ENCODE measurements around the gene MSANTD2. TPM values are rescaled to one million over a fixed set of nuclear protein-coding genes. Genes with fewer than 3 reads are reported as not detected.

MSANTD2 gene
- polyA plus RNA-seq, 2 of the 4 experiments (the other 2 are of a cell fraction) = 5.6 to 6.4 TPM

DNA sequence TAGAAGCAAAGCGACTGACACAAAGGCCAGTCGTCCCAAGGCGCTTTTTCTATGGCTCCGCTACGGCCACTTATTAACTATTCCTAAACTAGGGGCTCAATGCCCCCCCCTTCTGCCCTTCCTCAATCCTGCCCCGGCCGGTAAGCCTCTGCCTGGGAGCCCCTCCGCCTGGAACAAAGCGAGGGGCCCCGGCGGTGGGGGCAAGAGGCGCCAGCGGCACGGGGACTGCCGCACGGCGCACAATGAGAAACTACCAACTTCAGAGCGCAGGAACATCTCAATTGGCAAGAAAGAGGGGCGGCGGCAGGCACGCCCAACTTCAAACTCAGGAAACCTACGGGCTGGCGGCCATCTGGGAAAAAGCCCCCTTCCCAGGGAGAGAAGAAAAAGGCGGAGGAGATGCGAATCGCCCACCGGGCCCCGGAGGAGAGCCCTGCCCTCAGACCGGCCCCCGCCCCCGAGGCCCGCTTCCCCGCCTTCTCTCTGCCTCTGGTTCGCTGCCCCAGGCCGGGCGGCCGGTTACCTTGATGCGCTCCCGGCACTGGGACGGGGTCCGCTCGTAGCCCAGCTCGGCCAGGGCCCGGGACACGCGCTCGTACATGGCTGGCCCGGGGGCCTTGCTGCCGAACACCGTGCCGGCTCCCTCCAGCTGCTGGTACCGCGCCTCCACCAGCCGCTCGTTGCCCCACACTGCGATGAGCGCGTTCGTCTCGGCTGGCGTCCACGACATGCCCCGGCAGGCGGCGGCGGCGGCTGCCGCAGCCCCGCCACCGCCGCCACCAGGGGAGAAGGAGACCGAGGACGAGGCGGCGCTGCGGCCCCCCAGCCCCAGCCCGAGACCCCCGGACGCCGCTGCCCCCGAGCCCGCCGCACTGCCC, 619 bp downstream of the MSANTD2 start:
- CTCF ChIA-PET = interaction anchor here (1.0 to 4.1 kb wide), 10 partner anchors 27 to 131 kb away, joined by 3 to 16 read pairs (median 8); partner anchors contain the start of gene ESAM
- TF ChIP-seq HOXB5 (CRISPR knock-in tag; IDR thresholded peaks at IDR 0.05) (no peak), POLR2AphosphoS2 (conservative IDR thresholded peaks at IDR 0.05; ENCODE audit: low read length) (no peak), BHLHE40 (IDR thresholded peaks at IDR 0.05; ENCODE audit: low read depth, low read length) (no peak)
- peak overlapping the region; percentile 100 for H3K4me3 ChIP-seq
- H3K4me2 ChIP-seq = peak overlapping the region; percentile 99
- FAIRE-seq (no peak), ATAC-seq (peak; percentile 65 to 68), DNase-seq (ENCODE audit: low read depth in 1 of 2, low spot score in 1 of 2) (peak in 1 of 2 experiments; percentile 13)
- no peaks in the 10 kb centered on the region for H3K9me3 ChIP-seq
- POLR2A ChIA-PET = interaction anchor here (0.7 to 2.1 kb wide), 9 partner anchors 14 to 1508 kb away, joined by 3 to 14 read pairs (median 4); partner anchors contain the start of gene TBRG1
- peaks cover 15% of the 10 kb centered on the region; the same call in 2 of the 3 replicates for H3K4me1 ChIP-seq
- H3K27ac ChIP-seq = peak overlapping the region; percentile 99 to 100
- WGBS (ENCODE audit: missing lambda C conversion rate) = 36% methylated on average over 5 of the region's 83 CpGs

DNA sequence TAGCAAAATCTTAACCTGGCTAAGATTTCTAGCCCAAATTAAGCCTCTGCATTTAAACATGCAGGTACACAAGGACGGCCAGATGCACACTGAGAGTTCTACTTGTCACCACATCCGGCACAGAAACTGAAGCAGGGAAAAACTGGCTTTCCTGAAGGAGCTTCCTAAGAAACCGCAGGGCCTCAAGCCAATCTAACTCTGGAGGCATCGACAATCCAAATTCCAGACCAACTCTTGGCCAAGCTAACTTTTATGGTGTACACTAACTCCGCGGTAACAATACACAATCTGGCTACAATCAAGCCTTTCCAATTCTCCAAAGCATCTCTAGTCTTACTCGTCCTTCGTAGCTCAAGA, 1.2 kb downstream of the MSANTD2 start:
- DNase-seq (ENCODE audit: low read depth in 1 of 2, low spot score in 1 of 2) (peak in 1 of 2 experiments; percentile 7), FAIRE-seq (no peak), ATAC-seq (no peak)
- Histone ChIP-seq H3K4me3 (peak overlapping the region; percentile 100), H3K9me3 (no peaks in the 10 kb centered on the region), H3K4me2 (peak overlapping the region; percentile 99), H3K27ac (peak overlapping the region; percentile 99 to 100), H3K4me1 (peaks cover 15% of the 10 kb centered on the region; the same call in 2 of the 3 replicates)
- TF ChIP-seq ESRRA (IDR thresholded peaks at IDR 0.05; ENCODE audit: borderline replicate concordance, low read length) (no peak), HOXA7 (CRISPR knock-in tag; IDR thresholded peaks at IDR 0.05) (no peak)
- 8% methylated on average over 8 of the region's 8 CpGs for WGBS (ENCODE audit: missing lambda C conversion rate)
- POLR2A ChIA-PET = interaction anchor here (0.7 kb wide), 1 partner anchor 1508 kb away, joined by 3 read pairs; no protein-coding TSS in a partner anchor
- CTCF ChIA-PET = interaction anchor here (1.0 to 1.8 kb wide), 6 partner anchors 28 to 130 kb away, joined by 3 to 13 read pairs (median 6); partner anchors contain the start of gene ESAM

DNA sequence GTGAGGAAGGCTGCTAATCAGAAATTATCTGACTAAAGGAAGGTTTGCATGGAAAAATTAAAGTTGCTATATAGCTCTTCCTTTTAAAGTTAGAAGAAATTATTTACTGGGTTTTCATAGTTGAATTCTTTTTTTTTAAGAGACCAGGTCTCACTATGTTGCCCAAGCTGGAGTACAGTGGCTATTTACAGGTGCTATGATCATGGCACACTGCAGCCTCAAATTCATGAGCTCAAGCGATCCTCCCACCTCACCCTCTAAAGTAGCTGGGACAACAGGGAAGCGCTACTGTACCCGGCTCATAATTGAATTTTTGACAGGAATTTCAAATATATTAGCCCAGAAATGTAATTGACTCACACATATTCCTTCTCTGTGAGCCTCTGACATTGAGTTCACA, 3.9 kb downstream of the MSANTD2 start:
- FAIRE-seq (no peak), ATAC-seq (no peak), DNase-seq (ENCODE audit: low read depth in 1 of 2, low spot score in 1 of 2) (no peak)
- no peaks in the 10 kb centered on the region for H3K9me3 ChIP-seq
- CTCF ChIA-PET = interaction anchor here (0.6 to 1.3 kb wide), 3 partner anchors 32 to 610 kb away, joined by 3 to 4 read pairs (median 3); no protein-coding TSS in a partner anchor
- TF ChIP-seq, protein P1, sequence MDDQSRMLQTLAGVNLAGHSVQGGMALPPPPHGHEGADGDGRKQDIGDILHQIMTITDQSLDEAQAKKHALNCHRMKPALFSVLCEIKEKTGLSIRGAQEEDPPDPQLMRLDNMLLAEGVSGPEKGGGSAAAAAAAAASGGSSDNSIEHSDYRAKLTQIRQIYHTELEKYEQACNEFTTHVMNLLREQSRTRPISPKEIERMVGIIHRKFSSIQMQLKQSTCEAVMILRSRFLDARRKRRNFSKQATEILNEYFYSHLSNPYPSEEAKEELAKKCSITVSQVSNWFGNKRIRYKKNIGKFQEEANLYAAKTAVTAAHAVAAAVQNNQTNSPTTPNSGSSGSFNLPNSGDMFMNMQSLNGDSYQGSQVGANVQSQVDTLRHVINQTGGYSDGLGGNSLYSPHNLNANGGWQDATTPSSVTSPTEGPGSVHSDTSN (IDR thresholded peaks at IDR 0.05) = no peak
- TF ChIP-seq HEYL (CRISPR knock-in tag; IDR thresholded peaks at IDR 0.05) (no peak), MYC (IDR thresholded peaks at IDR 0.05; ENCODE audit: borderline replicate concordance, low read length) (no peak), RNF2 (IDR thresholded peaks at IDR 0.05; ENCODE audit: borderline replicate concordance, low read depth) (no peak), CBX8 (IDR thresholded peaks at IDR 0.05) (no peak)
- TF ChIP-seq, protein P2, sequence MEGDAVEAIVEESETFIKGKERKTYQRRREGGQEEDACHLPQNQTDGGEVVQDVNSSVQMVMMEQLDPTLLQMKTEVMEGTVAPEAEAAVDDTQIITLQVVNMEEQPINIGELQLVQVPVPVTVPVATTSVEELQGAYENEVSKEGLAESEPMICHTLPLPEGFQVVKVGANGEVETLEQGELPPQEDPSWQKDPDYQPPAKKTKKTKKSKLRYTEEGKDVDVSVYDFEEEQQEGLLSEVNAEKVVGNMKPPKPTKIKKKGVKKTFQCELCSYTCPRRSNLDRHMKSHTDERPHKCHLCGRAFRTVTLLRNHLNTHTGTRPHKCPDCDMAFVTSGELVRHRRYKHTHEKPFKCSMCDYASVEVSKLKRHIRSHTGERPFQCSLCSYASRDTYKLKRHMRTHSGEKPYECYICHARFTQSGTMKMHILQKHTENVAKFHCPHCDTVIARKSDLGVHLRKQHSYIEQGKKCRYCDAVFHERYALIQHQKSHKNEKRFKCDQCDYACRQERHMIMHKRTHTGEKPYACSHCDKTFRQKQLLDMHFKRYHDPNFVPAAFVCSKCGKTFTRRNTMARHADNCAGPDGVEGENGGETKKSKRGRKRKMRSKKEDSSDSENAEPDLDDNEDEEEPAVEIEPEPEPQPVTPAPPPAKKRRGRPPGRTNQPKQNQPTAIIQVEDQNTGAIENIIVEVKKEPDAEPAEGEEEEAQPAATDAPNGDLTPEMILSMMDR (IDR thresholded peaks at IDR 0.05) = no peak
- H3K4me3 ChIP-seq = no peak overlapping the region
- H3K4me1 ChIP-seq = peaks cover 37% of the 10 kb centered on the region
- POLR2A ChIA-PET = no interaction called here
- H3K27ac ChIP-seq = no peak overlapping the region
- WGBS (ENCODE audit: missing lambda C conversion rate) = 96% methylated on average over 3 of the region's 3 CpGs
- H3K4me2 ChIP-seq = no peak overlapping the region

DNA sequence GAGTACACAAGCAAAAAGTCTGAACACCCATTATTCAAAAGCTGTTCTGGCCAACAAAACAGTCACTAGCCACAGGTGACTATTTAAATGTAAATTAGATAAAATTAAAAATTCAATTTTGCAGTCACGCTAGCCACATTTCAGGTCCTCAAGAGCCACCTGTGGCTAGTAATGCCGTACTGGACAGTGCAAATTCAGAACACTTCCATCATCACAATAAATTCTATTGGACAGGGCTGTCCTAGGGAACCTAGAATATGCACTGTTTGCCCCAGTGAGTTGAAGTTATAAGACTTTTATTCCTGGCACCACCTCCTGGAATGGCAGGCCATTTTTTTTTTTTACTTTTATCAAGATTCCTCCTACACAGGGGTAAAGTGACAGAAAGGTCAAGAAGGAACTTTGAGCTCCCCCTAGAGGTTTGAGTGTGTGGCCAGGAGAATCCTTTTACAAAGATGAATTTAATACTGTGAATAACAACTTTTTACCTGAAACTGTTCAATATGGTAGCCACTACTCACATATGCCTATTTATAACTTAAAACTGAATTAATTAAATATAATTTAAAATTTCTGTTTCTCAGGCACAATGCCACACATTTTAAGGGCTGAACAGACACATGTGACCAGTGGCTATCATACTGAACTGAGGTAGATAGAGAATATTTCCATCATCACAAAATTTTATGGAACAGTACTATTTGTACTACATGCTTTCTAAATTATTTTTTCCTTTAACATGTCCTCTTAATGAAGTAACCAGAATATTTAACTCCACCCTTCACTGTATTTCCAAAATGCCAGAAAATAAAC, 6.5 kb downstream of the MSANTD2 start:
- H3K4me2 ChIP-seq = peak overlapping the region; percentile 49; the same call in 2 of the 3 replicates
- H3K4me3 ChIP-seq = no peak overlapping the region
- H3K27ac ChIP-seq = no peak overlapping the region
- peak; percentile 64 for TF ChIP-seq SMC3 (IDR thresholded peaks at IDR 0.05)
- TF ChIP-seq HOXB13 (CRISPR knock-in tag; IDR thresholded peaks at IDR 0.05; ENCODE audit: low read depth) = no peak
- TF ChIP-seq, protein P2 (IDR thresholded peaks at IDR 0.05) = peak; percentile 70
- TF ChIP-seq RAD21 (conservative IDR thresholded peaks at IDR 0.05 in 1 of 2, IDR thresholded peaks at IDR 0.05 in 1 of 2) = peak; percentile 65 to 72
- TF ChIP-seq, protein P3, sequence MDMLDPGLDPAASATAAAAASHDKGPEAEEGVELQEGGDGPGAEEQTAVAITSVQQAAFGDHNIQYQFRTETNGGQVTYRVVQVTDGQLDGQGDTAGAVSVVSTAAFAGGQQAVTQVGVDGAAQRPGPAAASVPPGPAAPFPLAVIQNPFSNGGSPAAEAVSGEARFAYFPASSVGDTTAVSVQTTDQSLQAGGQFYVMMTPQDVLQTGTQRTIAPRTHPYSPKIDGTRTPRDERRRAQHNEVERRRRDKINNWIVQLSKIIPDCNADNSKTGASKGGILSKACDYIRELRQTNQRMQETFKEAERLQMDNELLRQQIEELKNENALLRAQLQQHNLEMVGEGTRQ (IDR thresholded peaks at IDR 0.05) = no peak
- POLR2A ChIA-PET = interaction anchor here (1.0 kb wide), 1 partner anchor 120 kb away, joined by 3 read pairs; the partner anchor contains the start of genes SIAE and SPA17
- CTCF ChIA-PET = interaction anchor here (0.8 to 3.7 kb wide), 28 partner anchors 11 to 348 kb away, joined by 3 to 45 read pairs (median 5); partner anchors contain the start of gene ESAM
- FAIRE-seq (no peak), DNase-seq (ENCODE audit: low read depth in 1 of 2, low spot score in 1 of 2) (peak; percentile 40 to 62), ATAC-seq (peak; percentile 59 to 88; a peak in 4 of 6 replicates)
- peaks cover 31% of the 10 kb centered on the region for H3K4me1 ChIP-seq
- WGBS (ENCODE audit: missing lambda C conversion rate) = 100% methylated on average over 2 of the region's 2 CpGs
- no peaks in the 10 kb centered on the region for H3K9me3 ChIP-seq
